Measurements from ENCODE around the gene LHX5.

LHX5 gene

GRCh38 chr12:113413488-113413939 is 58.2 kb downstream of the LHX5 start:
- no peak for DNase-seq (ENCODE audit: low read depth in 2 of 2)

Measured in stimulated activated CD8-positive, alpha-beta memory T cell treated with anti-CD3 and anti-CD28 coated beads, Interleukin-7, amount 100 ng/mL, for 1 hour (primary cell).